WTC11 (cell line): Measurements from ENCODE around the gene OR6B3. TPM values are rescaled to one million over a fixed set of nuclear protein-coding genes. Genes with fewer than 3 reads are reported as not detected.

Experiments used
- ATAC-seq: fragments of 200-7000 bp; cut with Tn5 transposase; 2 replicates; pipeline ENCODE4 v1.10.0; 2021; ENCODE audit warnings: mild to moderate bottlenecking, moderate library complexity
- CTCF ChIA-PET: fragments of 300-600 bp; sonication (Branson Sonifier 250); formaldehyde crosslinking; loops from one replicate; lab custom pipeline; 2021; ENCODE audit warnings: antibody characterized with exemption; lab: Charles Lee
- POLR2A ChIA-PET: fragments of 350-600 bp; sonication (Branson Sonifier 250); formaldehyde crosslinking; loops from one replicate; lab custom pipeline; 2021; ENCODE audit warnings: antibody characterized with exemption; lab: Charles Lee
- DNase-seq: peaks from one replicate; pipeline ENCODE4 v3.0.0; 2021; ENCODE audit warnings: low spot score
- H3K27ac Mint-ChIP-seq: 2 replicates; pipeline ENCODE4 v1.8.0; 2021; ENCODE audit warnings: mixed read lengths
- H3K27me3 Mint-ChIP-seq: 2 replicates; pipeline ENCODE4 v1.8.0; 2021; ENCODE audit warnings: low read depth, mild to moderate bottlenecking, moderate library complexity, mixed read lengths
- H3K36me3 Mint-ChIP-seq: 2 replicates; pipeline ENCODE4 v1.8.0; 2021; ENCODE audit warnings: mixed read lengths
- H3K4me1 Mint-ChIP-seq: 2 replicates; pipeline ENCODE4 v1.8.0; 2022; ENCODE audit warnings: mixed read lengths
- H3K4me3 Mint-ChIP-seq: 2 replicates; pipeline ENCODE4 v1.8.0; 2021; ENCODE audit warnings: mild to moderate bottlenecking, moderate library complexity, mixed read lengths
- H3K9me3 Mint-ChIP-seq: 2 replicates; pipeline ENCODE4 v1.8.0; 2021; ENCODE audit warnings: mixed read lengths
- ATF1 ChIP-seq: sonication (generic); formaldehyde crosslinking; IDR thresholded peaks from 2 replicates; pipeline ENCODE4 v1.8.1; 2023; ENCODE audit warnings: mild to moderate bottlenecking, moderate library complexity, missing genetic modification reagents
- ATF2 ChIP-seq: sonication (generic); formaldehyde crosslinking; IDR thresholded peaks from 2 replicates; pipeline ENCODE4 v1.8.1; 2022; ENCODE audit warnings: low read depth, missing genetic modification reagents, borderline replicate concordance
- CREM ChIP-seq: sonication (generic); formaldehyde crosslinking; IDR thresholded peaks from 2 replicates; pipeline ENCODE4 v1.8.1; 2022; ENCODE audit warnings: mild to moderate bottlenecking, missing genetic modification reagents, moderate library complexity
- CTCF ChIP-seq: fragments of 200-600 bp; IDR thresholded peaks from 2 replicates; pipeline ENCODE4 v1.8.0; 2022; ENCODE audit warnings: antibody characterized with exemption
- EMX1 ChIP-seq: fragments of 250-450 bp; sonication (Bioruptor Pico); IDR thresholded peaks from 2 replicates; pipeline ENCODE4 v1.8.0; 2021; ENCODE audit warnings: mild to moderate bottlenecking
- ETV6 ChIP-seq: sonication (generic); formaldehyde crosslinking; IDR thresholded peaks from 2 replicates; pipeline ENCODE4 v1.8.1; 2022; ENCODE audit warnings: mild to moderate bottlenecking, missing genetic modification reagents
- GRHL2 ChIP-seq: fragments of 250-450 bp; sonication (Bioruptor Pico); IDR thresholded peaks from 2 replicates; pipeline ENCODE4 v1.8.0; 2022; ENCODE audit warnings: mild to moderate bottlenecking, moderate library complexity; ENCODE audit not compliant: insufficient replicate concordance, severe bottlenecking
- GTF2I ChIP-seq: fragments of 250-450 bp; sonication (Bioruptor Pico); conservative IDR thresholded peaks from 2 replicates; pipeline ENCODE4 v1.4.0; 2021; ENCODE audit warnings: mild to moderate bottlenecking
- NFE2L1 ChIP-seq: sonication (generic); formaldehyde crosslinking; IDR thresholded peaks from 2 replicates; pipeline ENCODE4 v1.8.1; 2023; ENCODE audit warnings: missing genetic modification reagents
- NFYB ChIP-seq: sonication (generic); formaldehyde crosslinking; conservative IDR thresholded peaks from 2 replicates; pipeline ENCODE4 v1.8.0; 2022; ENCODE audit warnings: low read depth, missing genetic modification reagents
- PRRX2 ChIP-seq: fragments of 250-450 bp; sonication (Bioruptor Pico); IDR thresholded peaks from 2 replicates; pipeline ENCODE4 v1.8.0; 2021; ENCODE audit warnings: mild to moderate bottlenecking
- SMAD3 ChIP-seq: sonication (generic); formaldehyde crosslinking; IDR thresholded peaks from 2 replicates; pipeline ENCODE4 v1.8.0; 2022; ENCODE audit warnings: missing genetic modification reagents, mild to moderate bottlenecking, borderline replicate concordance
- SMAD4 ChIP-seq: sonication (generic); formaldehyde crosslinking; IDR thresholded peaks from 2 replicates; pipeline ENCODE4 v1.8.0; 2022; ENCODE audit warnings: mild to moderate bottlenecking, missing genetic modification reagents
- SOX15 ChIP-seq: fragments of 250-450 bp; sonication (Bioruptor Pico); IDR thresholded peaks from 2 replicates; pipeline ENCODE4 v1.9.0; 2021; ENCODE audit warnings: mild to moderate bottlenecking
- STAT6 ChIP-seq: sonication (generic); formaldehyde crosslinking; conservative IDR thresholded peaks from 2 replicates; pipeline ENCODE4 v1.8.1; 2023; ENCODE audit warnings: mild to moderate bottlenecking, low read depth, missing genetic modification reagents, moderate library complexity
- TEAD1 ChIP-seq: sonication (generic); formaldehyde crosslinking; IDR thresholded peaks from 2 replicates; pipeline ENCODE4 v1.8.0; 2022; ENCODE audit warnings: mild to moderate bottlenecking, missing genetic modification reagents
- USF1 ChIP-seq: sonication (generic); formaldehyde crosslinking; IDR thresholded peaks from 2 replicates; pipeline ENCODE4 v1.8.0; 2022; ENCODE audit warnings: mild to moderate bottlenecking, missing genetic modification reagents
- ZNF121 ChIP-seq: sonication (generic); formaldehyde crosslinking; IDR thresholded peaks from 2 replicates; pipeline ENCODE4 v1.8.0; 2023; ENCODE audit warnings: missing genetic modification reagents
- ZNF317 ChIP-seq: sonication (generic); formaldehyde crosslinking; IDR thresholded peaks from 2 replicates; pipeline ENCODE4 v1.8.1; 2023; ENCODE audit warnings: low read depth, mild to moderate bottlenecking, moderate library complexity, missing genetic modification reagents, borderline replicate concordance
- ZNF396 ChIP-seq: fragments of 250-450 bp; sonication (Bioruptor Pico); IDR thresholded peaks from 2 replicates; pipeline ENCODE4 v1.8.0; 2021; ENCODE audit warnings: mild to moderate bottlenecking, moderate library complexity, borderline replicate concordance
- total RNA-seq: library from RNA; stranded (reverse); gene quantifications from 3 replicates; pipeline ENCODE4 v1.2.3, GENCODE V29; 2021
- TF ChIP-seq, protein P1 (sequence below): sonication (generic); formaldehyde crosslinking; conservative IDR thresholded peaks from 2 replicates; pipeline ENCODE4 v1.8.1; 2022; ENCODE audit warnings: mild to moderate bottlenecking, missing genetic modification reagents
- TF ChIP-seq, protein P2 (sequence below): sonication (generic); formaldehyde crosslinking; IDR thresholded peaks from 2 replicates; pipeline ENCODE4 v1.8.0; 2023; ENCODE audit warnings: missing genetic modification reagents
- TF ChIP-seq, protein P3 (sequence below): fragments of 250-450 bp; sonication (Bioruptor Pico); IDR thresholded peaks from 2 replicates; pipeline ENCODE4 v1.9.0; 2021; ENCODE audit warnings: mild to moderate bottlenecking

Gene OR6B3
- total RNA-seq, 1 experiment from 2014 or later: not detected

DNA sequence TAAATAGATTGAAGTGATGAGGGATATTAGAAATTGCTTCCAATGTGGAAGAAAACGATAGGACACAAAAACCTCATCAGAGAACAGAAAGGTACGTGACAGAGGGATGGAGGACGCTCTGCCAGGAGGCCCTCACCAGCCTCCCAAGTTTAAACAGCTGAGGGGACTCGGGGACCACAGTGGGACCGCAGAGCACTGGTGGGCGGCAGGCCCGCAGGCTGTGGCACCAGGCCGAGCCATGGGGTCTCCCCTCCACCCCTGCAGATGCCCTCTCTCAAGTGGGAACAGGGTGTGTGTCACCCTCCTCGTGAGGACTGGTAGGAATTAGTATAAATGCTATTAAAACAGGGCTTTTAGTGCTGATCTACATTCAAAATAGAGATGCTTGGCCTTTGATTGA is 39.0 kb downstream of the OR6B3 start:
- no peak for ATAC-seq
- H3K9me3 Mint-ChIP-seq: no peaks in the 10 kb centered on the region
- CTCF ChIA-PET: no interaction called here
- TF ChIP-seq USF1 (no peak), SMAD3 (CRISPR knock-in tag) (no peak), ATF1 (CRISPR knock-in tag) (no peak), ZNF121 (no peak), GTF2I (CRISPR knock-in tag) (no peak)
- TF ChIP-seq, protein P1, sequence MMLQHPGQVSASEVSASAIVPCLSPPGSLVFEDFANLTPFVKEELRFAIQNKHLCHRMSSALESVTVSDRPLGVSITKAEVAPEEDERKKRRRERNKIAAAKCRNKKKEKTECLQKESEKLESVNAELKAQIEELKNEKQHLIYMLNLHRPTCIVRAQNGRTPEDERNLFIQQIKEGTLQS (CRISPR knock-in tag): no peak
- TF ChIP-seq, protein P2, sequence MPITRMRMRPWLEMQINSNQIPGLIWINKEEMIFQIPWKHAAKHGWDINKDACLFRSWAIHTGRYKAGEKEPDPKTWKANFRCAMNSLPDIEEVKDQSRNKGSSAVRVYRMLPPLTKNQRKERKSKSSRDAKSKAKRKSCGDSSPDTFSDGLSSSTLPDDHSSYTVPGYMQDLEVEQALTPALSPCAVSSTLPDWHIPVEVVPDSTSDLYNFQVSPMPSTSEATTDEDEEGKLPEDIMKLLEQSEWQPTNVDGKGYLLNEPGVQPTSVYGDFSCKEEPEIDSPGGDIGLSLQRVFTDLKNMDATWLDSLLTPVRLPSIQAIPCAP: no peak
- TF ChIP-seq, all 79 proteins: peak for 0
- H3K36me3 Mint-ChIP-seq: peaks cover 75% of the 10 kb centered on the region
- H3K4me1 Mint-ChIP-seq: no peaks in the 10 kb centered on the region
- no peak for DNase-seq
- no peak overlapping the region for H3K4me3 Mint-ChIP-seq
- H3K27ac Mint-ChIP-seq: no peak overlapping the region
- POLR2A ChIA-PET: no interaction called here
- H3K27me3 Mint-ChIP-seq: no peaks in the 10 kb centered on the region

DNA sequence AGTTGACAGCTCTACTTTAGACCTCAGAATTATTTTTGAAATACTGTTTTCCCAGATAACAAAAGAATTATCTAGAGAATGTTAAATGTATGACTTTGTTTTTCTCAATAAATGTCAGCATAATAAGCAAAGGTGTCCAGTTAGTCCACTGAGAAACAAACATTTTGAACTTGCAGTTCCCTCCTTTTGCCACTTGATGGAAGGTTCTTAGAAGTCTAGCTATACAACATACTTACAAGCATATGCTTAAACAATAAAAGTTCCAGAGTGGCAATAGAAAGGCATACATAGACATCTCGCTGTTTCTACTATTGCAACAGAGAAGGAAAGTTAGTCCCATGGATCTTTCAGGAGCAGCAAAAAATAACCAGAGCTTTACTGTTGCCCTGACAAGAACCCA is 40.0 kb downstream of the OR6B3 start:
- TF ChIP-seq, protein P2: no peak
- TF ChIP-seq SOX15 (CRISPR knock-in tag) (no peak), PRRX2 (CRISPR knock-in tag) (no peak), ZNF396 (no peak), ATF2 (no peak), GRHL2 (CRISPR knock-in tag) (no peak), ETV6 (CRISPR knock-in tag) (no peak), EMX1 (no peak)
- TF ChIP-seq, protein P3, sequence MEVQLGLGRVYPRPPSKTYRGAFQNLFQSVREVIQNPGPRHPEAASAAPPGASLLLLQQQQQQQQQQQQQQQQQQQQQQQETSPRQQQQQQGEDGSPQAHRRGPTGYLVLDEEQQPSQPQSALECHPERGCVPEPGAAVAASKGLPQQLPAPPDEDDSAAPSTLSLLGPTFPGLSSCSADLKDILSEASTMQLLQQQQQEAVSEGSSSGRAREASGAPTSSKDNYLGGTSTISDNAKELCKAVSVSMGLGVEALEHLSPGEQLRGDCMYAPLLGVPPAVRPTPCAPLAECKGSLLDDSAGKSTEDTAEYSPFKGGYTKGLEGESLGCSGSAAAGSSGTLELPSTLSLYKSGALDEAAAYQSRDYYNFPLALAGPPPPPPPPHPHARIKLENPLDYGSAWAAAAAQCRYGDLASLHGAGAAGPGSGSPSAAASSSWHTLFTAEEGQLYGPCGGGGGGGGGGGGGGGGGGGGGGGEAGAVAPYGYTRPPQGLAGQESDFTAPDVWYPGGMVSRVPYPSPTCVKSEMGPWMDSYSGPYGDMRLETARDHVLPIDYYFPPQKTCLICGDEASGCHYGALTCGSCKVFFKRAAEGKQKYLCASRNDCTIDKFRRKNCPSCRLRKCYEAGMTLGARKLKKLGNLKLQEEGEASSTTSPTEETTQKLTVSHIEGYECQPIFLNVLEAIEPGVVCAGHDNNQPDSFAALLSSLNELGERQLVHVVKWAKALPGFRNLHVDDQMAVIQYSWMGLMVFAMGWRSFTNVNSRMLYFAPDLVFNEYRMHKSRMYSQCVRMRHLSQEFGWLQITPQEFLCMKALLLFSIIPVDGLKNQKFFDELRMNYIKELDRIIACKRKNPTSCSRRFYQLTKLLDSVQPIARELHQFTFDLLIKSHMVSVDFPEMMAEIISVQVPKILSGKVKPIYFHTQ (CRISPR knock-in tag): no peak
- ChIA-PET CTCF (interaction anchor here (1.0 to 1.5 kb wide), 5 partner anchors 8 to 130 kb away, joined by 3 to 6 read pairs (median 3); no protein-coding TSS in a partner anchor), POLR2A (no interaction called here)
- Mint-ChIP-seq H3K27ac (no peak overlapping the region), H3K27me3 (no peaks in the 10 kb centered on the region), H3K36me3 (peaks cover 72% of the 10 kb centered on the region), H3K9me3 (no peaks in the 10 kb centered on the region), H3K4me1 (no peaks in the 10 kb centered on the region), H3K4me3 (no peak overlapping the region)
- ATAC-seq (no peak), DNase-seq (no peak)

DNA sequence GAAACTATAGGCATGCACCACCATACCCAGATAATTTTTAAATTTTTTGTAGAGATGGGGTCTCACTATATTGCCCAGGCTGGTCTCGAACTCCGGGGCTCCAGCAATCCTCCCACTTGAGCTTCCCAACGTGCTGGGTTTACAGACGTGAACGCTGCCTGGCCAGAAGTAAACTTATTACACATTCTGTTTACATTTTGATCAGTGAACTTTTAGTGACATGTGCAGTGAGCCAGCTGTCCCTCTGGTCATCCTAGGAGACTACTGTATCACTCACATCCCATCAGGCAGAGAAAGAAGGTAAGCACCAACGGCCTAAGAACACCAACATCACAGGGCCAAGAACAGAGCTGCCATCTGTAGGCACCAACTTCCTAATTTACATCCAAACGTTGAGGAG is 50.3 kb downstream of the OR6B3 start:
- H3K4me3 Mint-ChIP-seq: no peak overlapping the region
- no peak for DNase-seq
- H3K27me3 Mint-ChIP-seq: no peaks in the 10 kb centered on the region
- no peaks in the 10 kb centered on the region for H3K9me3 Mint-ChIP-seq
- H3K4me1 Mint-ChIP-seq: peaks cover 3% of the 10 kb centered on the region
- CTCF ChIA-PET: interaction anchor here (2.0 kb wide), 1 partner anchor 18 kb away, joined by 6 read pairs; no protein-coding TSS in a partner anchor
- POLR2A ChIA-PET: no interaction called here
- H3K36me3 Mint-ChIP-seq: peaks cover 63% of the 10 kb centered on the region
- H3K27ac Mint-ChIP-seq: no peak overlapping the region
- no peak for ATAC-seq
- TF ChIP-seq STAT6 (CRISPR knock-in tag): no peak
- no peak for TF ChIP-seq NFYB (CRISPR knock-in tag)
- no peak for TF ChIP-seq SMAD4 (CRISPR knock-in tag)
- no peak for TF ChIP-seq TEAD1 (CRISPR knock-in tag)
- no peak for TF ChIP-seq ATF1 (CRISPR knock-in tag)
- no peak for TF ChIP-seq CREM (CRISPR knock-in tag)
- TF ChIP-seq NFE2L1 (CRISPR knock-in tag): no peak
- TF ChIP-seq CTCF: no peak
- no peak for TF ChIP-seq ZNF317
